Stomach smooth muscle (tissue), 2 donors: ENCODE results near the gene PCDH19.

Experiments
- H3K27ac ChIP-seq: one replicate; pipeline ENCODE4 v1.7.0; 2013; ENCODE audit warnings: mild to moderate bottlenecking, low read length, inconsistent platforms
- H3K27me3 ChIP-seq, 2 donors: one replicate each; pipeline ENCODE4 v1.7.0; 2013; ENCODE audit warnings: low read length in 2 of 2; ENCODE audit not compliant: insufficient read depth in 2 of 2, control insufficient read depth in 1 of 2
- H3K36me3 ChIP-seq, 2 donors: one replicate each; pipeline ENCODE4 v1.7.0; 2013; ENCODE audit warnings: low read length in 2 of 2; ENCODE audit not compliant: control insufficient read depth in 2 of 2, insufficient read depth in 2 of 2
- H3K4me1 ChIP-seq: one replicate; pipeline ENCODE4 v1.7.0; 2013; ENCODE audit warnings: low read length; ENCODE audit not compliant: control insufficient read depth, insufficient read depth
- H3K4me3 ChIP-seq, 2 donors: one replicate each; pipeline ENCODE4 v1.7.0; 2013; ENCODE audit warnings: low read length in 2 of 2
- H3K9ac ChIP-seq, 2 donors: one replicate each; pipeline ENCODE4 v1.7.0; 2013; ENCODE audit warnings: low read length in 2 of 2, mild to moderate bottlenecking in 1 of 2
- H3K9me3 ChIP-seq, 2 donors: one replicate each; pipeline ENCODE4 v1.7.0; 2013; ENCODE audit warnings: low read length in 2 of 2; ENCODE audit not compliant: control insufficient read depth in 2 of 2
- donor health status: healthy.
- donor health status: Pancreatic carcinoma.

Gene PCDH19

GRCh38 chrX:100353326-100353725 is 56.7 kb downstream of the PCDH19 start:
- H3K27ac ChIP-seq, result no peak overlapping the region
- no peaks in the 10 kb centered on the region for H3K36me3 ChIP-seq
- no peak overlapping the region for H3K9ac ChIP-seq
- no peak overlapping the region for H3K4me3 ChIP-seq
- H3K4me1 ChIP-seq, result no peaks in the 10 kb centered on the region
- H3K27me3 ChIP-seq, result no peaks in the 10 kb centered on the region
- no peaks in the 10 kb centered on the region for H3K9me3 ChIP-seq

- Histone ChIP-seq H3K27ac (no peak overlapping the region), H3K9me3 (no peaks in the 10 kb centered on the region), H3K27me3 (peaks cover 0 to 4% of the 10 kb centered on the region in 2 donors), H3K9ac (no peak overlapping the region), H3K4me1 (no peaks in the 10 kb centered on the region), H3K36me3 (no peaks in the 10 kb centered on the region), H3K4me3 (no peak overlapping the region)
These were observed 59.2 kb downstream of the PCDH19 start for GRCh38 chrX:100350704-100351489.

DNA sequence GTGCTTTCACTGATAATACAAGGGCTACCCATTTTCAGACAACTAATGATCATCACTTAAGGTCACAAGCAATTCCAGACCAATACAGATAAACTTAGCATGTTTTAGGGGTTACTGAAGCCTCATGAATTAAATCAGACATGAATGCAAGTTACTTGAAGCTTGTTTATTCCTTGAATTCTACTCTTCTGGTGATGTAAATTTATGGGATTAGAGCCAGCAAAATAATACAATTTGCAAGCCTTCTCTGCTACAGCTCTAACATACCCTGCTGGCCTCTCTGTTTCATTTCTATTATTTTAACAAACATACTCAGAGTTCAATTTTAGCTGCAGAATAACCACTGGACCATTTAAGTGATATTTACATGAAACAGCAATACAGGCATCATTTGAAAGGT is 60.7 kb downstream of the PCDH19 start:
- H3K9ac ChIP-seq, result no peak overlapping the region
- H3K4me3 ChIP-seq, result no peak overlapping the region
- no peaks in the 10 kb centered on the region for H3K36me3 ChIP-seq
- no peaks in the 10 kb centered on the region for H3K9me3 ChIP-seq
- no peaks in the 10 kb centered on the region for H3K4me1 ChIP-seq
- H3K27me3 ChIP-seq, result peaks cover 0 to 4% of the 10 kb centered on the region in 2 donors
- no peak overlapping the region for H3K27ac ChIP-seq

DNA sequence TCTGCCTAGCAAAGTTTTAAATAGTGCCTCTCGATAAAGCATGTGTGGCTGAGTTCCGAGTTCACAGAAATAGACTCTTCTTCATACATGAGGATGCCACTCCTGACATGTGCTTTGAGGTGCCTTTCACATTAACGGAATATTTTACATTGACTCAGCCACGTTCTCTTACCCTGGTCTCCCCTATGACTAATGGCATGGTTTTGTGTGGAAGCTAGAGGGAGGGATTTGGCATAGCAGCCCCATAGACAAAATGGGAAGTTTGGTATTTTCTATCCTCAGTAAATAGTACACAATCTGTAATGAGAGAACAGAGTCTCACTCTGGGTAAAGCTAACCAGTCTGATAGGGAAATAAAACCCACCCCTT is 68.9 kb downstream of the PCDH19 start:
- Histone ChIP-seq H3K4me3 (no peak overlapping the region), H3K27me3 (peaks cover 0 to 2% of the 10 kb centered on the region in 2 donors), H3K9me3 (no peaks in the 10 kb centered on the region)

GRCh38 chrX:100340491-100341141 is 69.5 kb downstream of the PCDH19 start:
- no peak overlapping the region for H3K9ac ChIP-seq
- H3K4me1 ChIP-seq, result no peaks in the 10 kb centered on the region
- no peak overlapping the region for H3K4me3 ChIP-seq
- H3K9me3 ChIP-seq, result no peaks in the 10 kb centered on the region
- H3K27ac ChIP-seq, result no peak overlapping the region
- H3K36me3 ChIP-seq, result no peaks in the 10 kb centered on the region
- H3K27me3 ChIP-seq, result peaks cover 0 to 2% of the 10 kb centered on the region in 2 donors

More for the DNA sequence above, 68.9 kb downstream of the PCDH19 start:
- Histone ChIP-seq H3K4me1 (no peaks in the 10 kb centered on the region), H3K27ac (no peak overlapping the region), H3K36me3 (no peaks in the 10 kb centered on the region), H3K9ac (no peak overlapping the region)

- Histone ChIP-seq H3K36me3 (no peaks in the 10 kb centered on the region), H3K27me3 (peaks cover 0 to 12% of the 10 kb centered on the region in 2 donors), H3K27ac (no peak overlapping the region), H3K4me1 (no peaks in the 10 kb centered on the region), H3K4me3 (no peak overlapping the region), H3K9me3 (no peaks in the 10 kb centered on the region), H3K9ac (no peak overlapping the region)
These were observed 81.7 kb downstream of the PCDH19 start for GRCh38 chrX:100328351-100328750.

- H3K4me3 ChIP-seq, result no peak overlapping the region
- no peaks in the 10 kb centered on the region for H3K4me1 ChIP-seq
- peaks cover 0 to 11% of the 10 kb centered on the region in 2 donors for H3K27me3 ChIP-seq
- no peaks in the 10 kb centered on the region for H3K36me3 ChIP-seq
- H3K27ac ChIP-seq, result no peak overlapping the region
- H3K9me3 ChIP-seq, result no peaks in the 10 kb centered on the region
- no peak overlapping the region for H3K9ac ChIP-seq
These were observed 90.4 kb downstream of the PCDH19 start for GRCh38 chrX:100319716-100320115.

DNA sequence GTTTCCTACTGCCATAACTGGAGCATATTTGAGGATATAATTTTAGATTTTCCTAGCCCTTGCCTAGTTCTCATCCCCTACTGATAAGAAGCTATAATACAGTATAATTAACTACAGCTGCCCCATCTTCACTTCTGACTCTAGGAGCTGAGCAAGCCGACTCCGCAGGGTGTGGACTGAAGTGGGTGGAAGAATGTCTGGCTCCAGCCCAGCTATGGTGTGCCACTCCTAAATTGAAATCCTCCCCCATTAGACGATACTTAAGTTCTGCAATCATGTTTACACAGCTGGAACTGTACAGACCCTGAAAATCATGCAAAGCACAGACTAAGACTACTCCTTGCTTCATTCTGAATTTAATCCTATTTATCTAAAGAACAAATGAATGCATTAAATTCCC is 93.1 kb downstream of the PCDH19 start:
- Histone ChIP-seq H3K4me3 (no peak overlapping the region), H3K27ac (no peak overlapping the region), H3K4me1 (no peaks in the 10 kb centered on the region), H3K27me3 (peaks cover 0 to 5% of the 10 kb centered on the region in 2 donors), H3K9ac (no peak overlapping the region), H3K9me3 (no peaks in the 10 kb centered on the region), H3K36me3 (no peaks in the 10 kb centered on the region)

GRCh38 chrX:100315566-100315965 is 94.5 kb downstream of the PCDH19 start:
- Histone ChIP-seq H3K36me3 (no peaks in the 10 kb centered on the region), H3K4me3 (no peak overlapping the region), H3K27me3 (peaks cover 0 to 5% of the 10 kb centered on the region in 2 donors), H3K9me3 (no peaks in the 10 kb centered on the region), H3K9ac (no peak overlapping the region), H3K4me1 (no peaks in the 10 kb centered on the region), H3K27ac (no peak overlapping the region)

DNA sequence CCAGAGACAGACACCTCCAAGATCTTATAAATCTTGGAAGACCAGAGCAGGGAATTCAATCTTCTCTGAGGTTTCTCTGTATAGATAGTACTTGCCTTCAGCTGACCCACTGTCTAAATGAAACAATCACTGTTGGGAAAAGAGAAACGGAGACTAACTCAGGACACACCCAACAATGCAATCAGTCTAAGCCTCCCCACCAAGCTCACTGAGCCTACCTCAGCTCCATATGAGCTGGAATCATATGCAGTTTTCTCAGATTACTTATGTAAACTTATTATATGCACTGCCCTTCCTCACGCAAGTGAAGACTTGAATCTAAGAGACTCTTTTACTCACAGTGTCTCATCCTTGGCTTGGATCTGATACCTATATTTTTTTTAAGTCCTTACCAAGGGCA is 110.5 kb downstream of the PCDH19 start:
- Histone ChIP-seq H3K9ac (no peak overlapping the region), H3K4me3 (no peak overlapping the region), H3K27ac (no peak overlapping the region), H3K36me3 (no peaks in the 10 kb centered on the region), H3K27me3 (no peaks in the 10 kb centered on the region), H3K4me1 (no peaks in the 10 kb centered on the region), H3K9me3 (no peaks in the 10 kb centered on the region)

GRCh38 chrX:100297728-100298127 is 112.3 kb downstream of the PCDH19 start:
- Histone ChIP-seq H3K9me3 (no peaks in the 10 kb centered on the region), H3K4me1 (no peaks in the 10 kb centered on the region), H3K36me3 (no peaks in the 10 kb centered on the region), H3K9ac (no peak overlapping the region), H3K27ac (no peak overlapping the region), H3K4me3 (no peak overlapping the region), H3K27me3 (no peaks in the 10 kb centered on the region)
